Loucy (cell line): ENCODE data around the gene SRP72.

Source experiments
- H2AFZ ChIP-seq: fragments of 200-600 bp; sonication (generic); 2 replicates; pipeline ENCODE4 v1.6.0; 2016; ENCODE audit warnings: antibody characterized with exemption, mild to moderate bottlenecking, low read length, moderate library complexity
- H3F3A ChIP-seq: fragments of 200-600 bp; 2 replicates; pipeline ENCODE4 v1.6.0; 2016; ENCODE audit warnings: antibody characterized with exemption, low read depth, mild to moderate bottlenecking
- H3K27me3 ChIP-seq: fragments of 200-600 bp; sonication (generic); 2 replicates; pipeline ENCODE4 v1.6.1; 2014; ENCODE audit warnings: low read length, mild to moderate bottlenecking; ENCODE audit not compliant: insufficient read depth, poor library complexity, severe bottlenecking
- H3K36me3 ChIP-seq: fragments of 200-600 bp; sonication (generic); 2 replicates; pipeline ENCODE4 v1.6.1; 2016; ENCODE audit warnings: low read length; ENCODE audit not compliant: insufficient read depth
- H3K4me1 ChIP-seq: fragments of 200-600 bp; sonication (generic); 2 replicates; pipeline ENCODE4 v1.5.1; 2014; ENCODE audit warnings: low read length, mild to moderate bottlenecking; ENCODE audit not compliant: insufficient read depth, poor library complexity, severe bottlenecking
- H3K4me2 ChIP-seq: fragments of 200-600 bp; sonication (generic); 2 replicates; pipeline ENCODE4 v1.6.0; 2014; ENCODE audit warnings: antibody characterized with exemption, low read length, low read depth, mild to moderate bottlenecking; ENCODE audit not compliant: poor library complexity, severe bottlenecking
- H3K4me3 ChIP-seq: fragments of 200-600 bp; sonication (generic); 2 replicates; pipeline ENCODE4 v1.5.1; 2014; ENCODE audit warnings: low read length, mild to moderate bottlenecking, mixed read lengths; ENCODE audit not compliant: poor library complexity, severe bottlenecking
- H3K79me2 ChIP-seq: fragments of 200-600 bp; sonication (generic); 2 replicates; pipeline ENCODE4 v1.6.1; 2014; ENCODE audit warnings: low read length; ENCODE audit not compliant: insufficient read depth
- H3K9ac ChIP-seq: fragments of 200-600 bp; sonication (generic); 2 replicates; pipeline ENCODE4 v1.6.0; 2014; ENCODE audit warnings: mild to moderate bottlenecking, low read depth, low read length, moderate library complexity; ENCODE audit not compliant: poor library complexity, severe bottlenecking
- H3K9me2 ChIP-seq: fragments of 200-600 bp; sonication (generic); replicated peaks from 2 replicates; pipeline ENCODE4 v1.6.1; 2016; ENCODE audit warnings: low read depth, low read length, mixed read lengths
- H3K9me3 ChIP-seq: fragments of 200-600 bp; sonication (generic); 2 replicates; pipeline ENCODE4 v1.6.1; 2014; ENCODE audit warnings: mild to moderate bottlenecking, antibody characterized with exemption, low read length, low read depth; ENCODE audit not compliant: insufficient read depth
- H4K20me1 ChIP-seq: fragments of 200-600 bp; sonication (generic); 2 replicates; pipeline ENCODE4 v1.6.0; 2014; ENCODE audit warnings: antibody characterized with exemption, low read length, mild to moderate bottlenecking; ENCODE audit not compliant: insufficient read depth, poor library complexity, severe bottlenecking
- CTCF ChIP-seq: fragments of 200-600 bp; sonication (generic); conservative IDR thresholded peaks from 2 replicates; pipeline ENCODE4 v1.5.1; 2014; ENCODE audit warnings: mild to moderate bottlenecking, antibody characterized with exemption, low read length
- EZH2phosphoT487 ChIP-seq: fragments of 200-600 bp; IDR thresholded peaks from 2 replicates; pipeline ENCODE4 v1.6.1; 2018; ENCODE audit warnings: antibody characterized with exemption, mild to moderate bottlenecking, moderate library complexity, borderline replicate concordance

The SRP72 gene

GRCh38 chr4:56475917-56476316 is 8.5 kb downstream of the SRP72 start:
- Histone ChIP-seq H3K36me3 (peaks cover 89% of the 10 kb centered on the region), H3K9ac (no peak overlapping the region), H3K9me3 (no peaks in the 10 kb centered on the region), H3K79me2 (peaks cover 17% of the 10 kb centered on the region), H3K4me1 (peaks cover 14% of the 10 kb centered on the region), H3K4me3 (no peak overlapping the region), H3K27me3 (no peaks in the 10 kb centered on the region), H3F3A (no peaks in the 10 kb centered on the region), H2AFZ (no peak overlapping the region), H3K4me2 (no peak overlapping the region), H4K20me1 (peaks cover 3% of the 10 kb centered on the region), H3K9me2 (no peaks in the 10 kb centered on the region)
- TF ChIP-seq EZH2phosphoT487 (no peak), CTCF (no peak)

- Histone ChIP-seq H3K9ac (no peak overlapping the region), H3K9me2 (no peaks in the 10 kb centered on the region), H2AFZ (no peak overlapping the region), H3K9me3 (no peaks in the 10 kb centered on the region), H3F3A (no peaks in the 10 kb centered on the region), H3K79me2 (peaks cover 4% of the 10 kb centered on the region), H3K4me3 (no peak overlapping the region), H3K4me2 (no peak overlapping the region), H3K4me1 (peaks cover 4% of the 10 kb centered on the region), H4K20me1 (no peaks in the 10 kb centered on the region), H3K27me3 (no peaks in the 10 kb centered on the region), H3K36me3 (peaks cover 88% of the 10 kb centered on the region)
- no peak for TF ChIP-seq EZH2phosphoT487
- no peak for TF ChIP-seq CTCF
Measured at GRCh38 chr4:56477192-56477702, 9.8 kb downstream of the SRP72 start.

- no peak overlapping the region for H2AFZ ChIP-seq
- no peak for TF ChIP-seq CTCF
- no peak for TF ChIP-seq EZH2phosphoT487
- H3K27me3 ChIP-seq = no peaks in the 10 kb centered on the region
- H3K36me3 ChIP-seq = peaks cover 90% of the 10 kb centered on the region
- H4K20me1 ChIP-seq = peaks cover 5% of the 10 kb centered on the region
- no peak overlapping the region for H3K9ac ChIP-seq
- H3K4me1 ChIP-seq = peaks cover 4% of the 10 kb centered on the region
- no peak overlapping the region for H3K4me2 ChIP-seq
- no peak overlapping the region for H3K4me3 ChIP-seq
- H3K79me2 ChIP-seq = no peaks in the 10 kb centered on the region
- no peaks in the 10 kb centered on the region for H3K9me2 ChIP-seq
- no peaks in the 10 kb centered on the region for H3F3A ChIP-seq
- H3K9me3 ChIP-seq = no peaks in the 10 kb centered on the region
Measured at GRCh38 chr4:56480691-56481090, 13.3 kb downstream of the SRP72 start.
